ENCODE results near the gene FLT4.

DNA sequence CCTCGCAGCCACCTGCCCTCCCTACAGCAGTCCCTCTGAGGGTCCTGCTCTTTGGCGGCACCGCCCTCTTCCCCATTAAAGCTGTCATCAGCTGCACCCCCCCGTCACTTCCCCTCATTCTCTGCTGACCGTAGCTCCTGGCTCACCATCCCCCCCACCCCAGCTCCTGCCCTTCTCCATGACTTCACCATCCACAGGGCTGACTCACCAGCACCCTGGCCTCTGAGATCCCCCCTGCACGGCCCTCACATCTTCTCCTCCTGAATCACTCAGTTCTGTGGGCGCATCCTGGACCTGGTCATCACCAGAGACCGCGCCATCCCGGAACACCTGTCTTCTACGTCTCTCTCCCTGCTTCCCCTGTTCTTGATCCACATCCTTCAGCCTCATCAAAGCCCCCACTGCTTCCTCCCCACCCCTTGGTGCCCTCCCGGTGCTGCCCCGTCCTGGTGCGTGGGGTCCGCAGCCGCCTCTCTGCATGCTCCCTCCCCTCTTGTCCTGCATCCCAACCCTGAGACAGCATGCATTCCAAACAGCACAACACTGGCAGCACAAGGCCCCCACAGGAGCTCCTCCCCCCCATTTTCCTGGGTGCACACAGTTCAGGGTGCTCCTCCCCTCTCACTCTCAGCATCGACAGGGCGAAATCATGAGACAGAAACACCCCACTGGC lies 12.9 kb downstream of the FLT4 start:
- TF ChIP-seq, protein P1, sequence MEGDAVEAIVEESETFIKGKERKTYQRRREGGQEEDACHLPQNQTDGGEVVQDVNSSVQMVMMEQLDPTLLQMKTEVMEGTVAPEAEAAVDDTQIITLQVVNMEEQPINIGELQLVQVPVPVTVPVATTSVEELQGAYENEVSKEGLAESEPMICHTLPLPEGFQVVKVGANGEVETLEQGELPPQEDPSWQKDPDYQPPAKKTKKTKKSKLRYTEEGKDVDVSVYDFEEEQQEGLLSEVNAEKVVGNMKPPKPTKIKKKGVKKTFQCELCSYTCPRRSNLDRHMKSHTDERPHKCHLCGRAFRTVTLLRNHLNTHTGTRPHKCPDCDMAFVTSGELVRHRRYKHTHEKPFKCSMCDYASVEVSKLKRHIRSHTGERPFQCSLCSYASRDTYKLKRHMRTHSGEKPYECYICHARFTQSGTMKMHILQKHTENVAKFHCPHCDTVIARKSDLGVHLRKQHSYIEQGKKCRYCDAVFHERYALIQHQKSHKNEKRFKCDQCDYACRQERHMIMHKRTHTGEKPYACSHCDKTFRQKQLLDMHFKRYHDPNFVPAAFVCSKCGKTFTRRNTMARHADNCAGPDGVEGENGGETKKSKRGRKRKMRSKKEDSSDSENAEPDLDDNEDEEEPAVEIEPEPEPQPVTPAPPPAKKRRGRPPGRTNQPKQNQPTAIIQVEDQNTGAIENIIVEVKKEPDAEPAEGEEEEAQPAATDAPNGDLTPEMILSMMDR (IDR thresholded peaks at IDR 0.05; ENCODE audit: low read depth, low read length, poor library complexity, severe bottlenecking), result no peak
- TF ChIP-seq EZH2phosphoT487 (IDR thresholded peaks at IDR 0.05; ENCODE audit: borderline replicate concordance, low read length), result no peak

All from DOHH2 (cell line).